ENCODE results near the gene RPS6KA1. TPM values are rescaled to one million over a fixed set of nuclear protein-coding genes. Genes with fewer than 3 reads are reported as not detected.

RPS6KA1 gene
- total RNA-seq, 1 experiment from 2014 or later: 65.5 TPM

DNA sequence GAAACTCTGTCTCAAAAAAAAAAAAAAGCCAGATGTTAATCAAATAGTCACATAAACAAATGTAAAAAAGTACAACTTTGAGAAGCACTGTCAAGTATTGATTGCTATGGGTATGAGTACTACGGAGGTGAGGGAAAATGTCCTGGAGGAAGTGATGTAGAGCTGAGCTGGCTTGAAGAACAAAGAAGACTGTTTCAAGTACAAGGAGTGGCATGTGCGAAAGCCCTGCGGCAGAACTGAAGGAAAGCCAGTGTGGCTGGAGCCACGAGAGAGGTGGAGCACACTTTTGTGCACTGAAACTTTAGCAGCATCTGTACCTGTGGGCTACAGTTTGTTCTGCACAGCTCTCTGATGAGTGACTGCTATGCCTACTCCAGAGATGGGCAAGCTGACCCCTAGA is 5.4 kb upstream of the RPS6KA1 start:
- no peak overlapping the region for H3K4me3 Mint-ChIP-seq
- H3K27ac Mint-ChIP-seq: no peak overlapping the region
- CTCF ChIA-PET: interaction anchor here (0.6 to 1.8 kb wide), 4 partner anchors 14 to 417 kb away, joined by 3 to 15 read pairs (median 6); no protein-coding TSS in a partner anchor
- no peaks in the 10 kb centered on the region for H3K36me3 Mint-ChIP-seq
- POLR2A ChIA-PET: interaction anchor here (0.7 kb wide), 1 partner anchor 86 kb away, joined by 6 read pairs; no protein-coding TSS in a partner anchor
- DNase-seq (ENCODE audit: low spot score): no peak
- H3K27me3 Mint-ChIP-seq (ENCODE audit: low read depth): peaks cover 19% of the 10 kb centered on the region
- no peak for ATAC-seq
- no peaks in the 10 kb centered on the region for H3K9me3 Mint-ChIP-seq
- TF ChIP-seq FOXP1 (CRISPR knock-in tag; IDR thresholded peaks at IDR 0.05; ENCODE audit: borderline replicate concordance) (no peak), GRHL2 (CRISPR knock-in tag; IDR thresholded peaks at IDR 0.05; ENCODE audit: insufficient replicate concordance, severe bottlenecking) (no peak)
- TF ChIP-seq, protein P1, sequence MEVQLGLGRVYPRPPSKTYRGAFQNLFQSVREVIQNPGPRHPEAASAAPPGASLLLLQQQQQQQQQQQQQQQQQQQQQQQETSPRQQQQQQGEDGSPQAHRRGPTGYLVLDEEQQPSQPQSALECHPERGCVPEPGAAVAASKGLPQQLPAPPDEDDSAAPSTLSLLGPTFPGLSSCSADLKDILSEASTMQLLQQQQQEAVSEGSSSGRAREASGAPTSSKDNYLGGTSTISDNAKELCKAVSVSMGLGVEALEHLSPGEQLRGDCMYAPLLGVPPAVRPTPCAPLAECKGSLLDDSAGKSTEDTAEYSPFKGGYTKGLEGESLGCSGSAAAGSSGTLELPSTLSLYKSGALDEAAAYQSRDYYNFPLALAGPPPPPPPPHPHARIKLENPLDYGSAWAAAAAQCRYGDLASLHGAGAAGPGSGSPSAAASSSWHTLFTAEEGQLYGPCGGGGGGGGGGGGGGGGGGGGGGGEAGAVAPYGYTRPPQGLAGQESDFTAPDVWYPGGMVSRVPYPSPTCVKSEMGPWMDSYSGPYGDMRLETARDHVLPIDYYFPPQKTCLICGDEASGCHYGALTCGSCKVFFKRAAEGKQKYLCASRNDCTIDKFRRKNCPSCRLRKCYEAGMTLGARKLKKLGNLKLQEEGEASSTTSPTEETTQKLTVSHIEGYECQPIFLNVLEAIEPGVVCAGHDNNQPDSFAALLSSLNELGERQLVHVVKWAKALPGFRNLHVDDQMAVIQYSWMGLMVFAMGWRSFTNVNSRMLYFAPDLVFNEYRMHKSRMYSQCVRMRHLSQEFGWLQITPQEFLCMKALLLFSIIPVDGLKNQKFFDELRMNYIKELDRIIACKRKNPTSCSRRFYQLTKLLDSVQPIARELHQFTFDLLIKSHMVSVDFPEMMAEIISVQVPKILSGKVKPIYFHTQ (CRISPR knock-in tag; IDR thresholded peaks at IDR 0.05): no peak
- peaks cover 12% of the 10 kb centered on the region for H3K4me1 Mint-ChIP-seq

DNA sequence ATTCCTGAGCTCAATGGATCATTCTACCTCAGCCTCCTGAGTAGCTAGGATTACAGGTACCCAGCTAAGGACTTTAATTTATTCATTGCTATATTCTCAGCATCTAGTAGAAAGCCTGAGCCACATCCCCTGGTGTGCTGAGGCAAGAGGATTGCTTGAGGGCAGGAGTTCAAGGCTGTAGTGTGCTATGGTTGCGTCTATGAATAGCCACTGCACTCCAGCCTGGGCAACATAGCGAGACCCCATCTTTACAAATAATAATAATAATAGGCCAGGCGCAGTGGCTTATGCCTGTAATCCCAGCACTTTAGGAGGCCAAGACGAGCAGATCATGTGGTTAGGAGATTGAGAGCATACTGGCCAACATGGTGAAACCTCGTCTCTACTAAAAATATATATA is 3.3 kb upstream of the RPS6KA1 start:
- Mint-ChIP-seq H3K27me3 (ENCODE audit: low read depth) (peaks cover 19% of the 10 kb centered on the region), H3K4me3 (no peak overlapping the region), H3K27ac (no peak overlapping the region), H3K9me3 (no peaks in the 10 kb centered on the region), H3K4me1 (peaks cover 16% of the 10 kb centered on the region), H3K36me3 (no peaks in the 10 kb centered on the region)
- POLR2A ChIA-PET: interaction anchor here (1.5 kb wide), 1 partner anchor 25 kb away, joined by 5 read pairs; no protein-coding TSS in a partner anchor
- DNase-seq (ENCODE audit: low spot score): no peak
- CTCF ChIA-PET: interaction anchor here (0.5 to 6.9 kb wide), 4 partner anchors 14 to 86 kb away, joined by 3 to 85 read pairs (median 6); no protein-coding TSS in a partner anchor
- TF ChIP-seq, protein P2, sequence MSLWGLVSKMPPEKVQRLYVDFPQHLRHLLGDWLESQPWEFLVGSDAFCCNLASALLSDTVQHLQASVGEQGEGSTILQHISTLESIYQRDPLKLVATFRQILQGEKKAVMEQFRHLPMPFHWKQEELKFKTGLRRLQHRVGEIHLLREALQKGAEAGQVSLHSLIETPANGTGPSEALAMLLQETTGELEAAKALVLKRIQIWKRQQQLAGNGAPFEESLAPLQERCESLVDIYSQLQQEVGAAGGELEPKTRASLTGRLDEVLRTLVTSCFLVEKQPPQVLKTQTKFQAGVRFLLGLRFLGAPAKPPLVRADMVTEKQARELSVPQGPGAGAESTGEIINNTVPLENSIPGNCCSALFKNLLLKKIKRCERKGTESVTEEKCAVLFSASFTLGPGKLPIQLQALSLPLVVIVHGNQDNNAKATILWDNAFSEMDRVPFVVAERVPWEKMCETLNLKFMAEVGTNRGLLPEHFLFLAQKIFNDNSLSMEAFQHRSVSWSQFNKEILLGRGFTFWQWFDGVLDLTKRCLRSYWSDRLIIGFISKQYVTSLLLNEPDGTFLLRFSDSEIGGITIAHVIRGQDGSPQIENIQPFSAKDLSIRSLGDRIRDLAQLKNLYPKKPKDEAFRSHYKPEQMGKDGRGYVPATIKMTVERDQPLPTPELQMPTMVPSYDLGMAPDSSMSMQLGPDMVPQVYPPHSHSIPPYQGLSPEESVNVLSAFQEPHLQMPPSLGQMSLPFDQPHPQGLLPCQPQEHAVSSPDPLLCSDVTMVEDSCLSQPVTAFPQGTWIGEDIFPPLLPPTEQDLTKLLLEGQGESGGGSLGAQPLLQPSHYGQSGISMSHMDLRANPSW (CRISPR knock-in tag; conservative IDR thresholded peaks at IDR 0.05; ENCODE audit: low read depth): no peak
- TF ChIP-seq ZNF121 (CRISPR knock-in tag; IDR thresholded peaks at IDR 0.05) (0 out of 2 replicates have a peak, but pooled peaks have one; percentile 65), TEAD1 (CRISPR knock-in tag; IDR thresholded peaks at IDR 0.05) (no peak)
- no peak for ATAC-seq

DNA sequence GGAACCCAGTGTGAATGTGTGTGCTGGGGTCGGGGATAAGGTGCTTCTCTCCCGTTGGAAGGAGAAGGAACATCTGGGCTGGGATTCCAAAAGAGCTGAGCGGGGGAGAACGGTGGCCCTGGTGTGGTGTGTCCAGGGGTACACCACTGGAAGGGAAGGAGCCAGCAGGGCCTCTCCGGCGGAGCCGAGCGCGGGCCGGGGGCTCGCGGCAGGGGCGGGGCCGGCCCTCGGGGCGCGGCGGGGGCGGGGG is 231 bp upstream of the RPS6KA1 start:
- no peak for ATAC-seq
- H3K36me3 Mint-ChIP-seq: no peaks in the 10 kb centered on the region
- DNase-seq (ENCODE audit: low spot score): no peak
- peak overlapping the region; percentile 69 for H3K4me3 Mint-ChIP-seq
- CTCF ChIA-PET: interaction anchor here (0.6 to 6.9 kb wide), 8 partner anchors 11 to 336 kb away, joined by 3 to 92 read pairs (median 4); partner anchors contain the start of gene HMGN2
- H3K9me3 Mint-ChIP-seq: no peaks in the 10 kb centered on the region
- H3K27me3 Mint-ChIP-seq (ENCODE audit: low read depth): peaks cover 14% of the 10 kb centered on the region
- POLR2A ChIA-PET: interaction anchor here (0.6 to 3.7 kb wide), 5 partner anchors 11 to 283 kb away, joined by 3 to 34 read pairs (median 4); no protein-coding TSS in a partner anchor
- TF ChIP-seq ZNF423 (CRISPR knock-in tag; IDR thresholded peaks at IDR 0.05): peak; percentile 32; the same call in 1 of the 2 replicates
- TF ChIP-seq ZNF219 (CRISPR knock-in tag; IDR thresholded peaks at IDR 0.05; ENCODE audit: borderline replicate concordance): no peak
- TF ChIP-seq JAZF1 (CRISPR knock-in tag; IDR thresholded peaks at IDR 0.05): no peak
- no peak for TF ChIP-seq CDX4 (CRISPR knock-in tag; IDR thresholded peaks at IDR 0.05; ENCODE audit: borderline replicate concordance)
- TF ChIP-seq, protein P3, sequence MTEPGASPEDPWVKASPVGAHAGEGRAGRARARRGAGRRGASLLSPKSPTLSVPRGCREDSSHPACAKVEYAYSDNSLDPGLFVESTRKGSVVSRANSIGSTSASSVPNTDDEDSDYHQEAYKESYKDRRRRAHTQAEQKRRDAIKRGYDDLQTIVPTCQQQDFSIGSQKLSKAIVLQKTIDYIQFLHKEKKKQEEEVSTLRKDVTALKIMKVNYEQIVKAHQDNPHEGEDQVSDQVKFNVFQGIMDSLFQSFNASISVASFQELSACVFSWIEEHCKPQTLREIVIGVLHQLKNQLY (CRISPR knock-in tag; IDR thresholded peaks at IDR 0.05): no peak
- no peak for TF ChIP-seq GABPB1 (CRISPR knock-in tag; IDR thresholded peaks at IDR 0.05)
- TF ChIP-seq IRF2 (CRISPR knock-in tag; IDR thresholded peaks at IDR 0.05; ENCODE audit: borderline replicate concordance, low read depth): no peak
- TF ChIP-seq, protein P4, sequence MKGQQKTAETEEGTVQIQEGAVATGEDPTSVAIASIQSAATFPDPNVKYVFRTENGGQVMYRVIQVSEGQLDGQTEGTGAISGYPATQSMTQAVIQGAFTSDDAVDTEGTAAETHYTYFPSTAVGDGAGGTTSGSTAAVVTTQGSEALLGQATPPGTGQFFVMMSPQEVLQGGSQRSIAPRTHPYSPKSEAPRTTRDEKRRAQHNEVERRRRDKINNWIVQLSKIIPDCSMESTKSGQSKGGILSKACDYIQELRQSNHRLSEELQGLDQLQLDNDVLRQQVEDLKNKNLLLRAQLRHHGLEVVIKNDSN (CRISPR knock-in tag; IDR thresholded peaks at IDR 0.05): no peak
- H3K27ac Mint-ChIP-seq: peak overlapping the region; percentile 88
- peaks cover 26% of the 10 kb centered on the region for H3K4me1 Mint-ChIP-seq

All from WTC11 (cell line).